GM18502 (cell line): Measurements from ENCODE around the gene FARP1.

Experiments used
- ATAC-seq: cut with Tn5 transposase; IDR thresholded peaks from one replicate; pipeline ENCODE4 v1.9.1; 2021; ENCODE audit warnings: mild to moderate bottlenecking; ENCODE audit not compliant: unreplicated experiment, poor library complexity

FARP1 gene

DNA sequence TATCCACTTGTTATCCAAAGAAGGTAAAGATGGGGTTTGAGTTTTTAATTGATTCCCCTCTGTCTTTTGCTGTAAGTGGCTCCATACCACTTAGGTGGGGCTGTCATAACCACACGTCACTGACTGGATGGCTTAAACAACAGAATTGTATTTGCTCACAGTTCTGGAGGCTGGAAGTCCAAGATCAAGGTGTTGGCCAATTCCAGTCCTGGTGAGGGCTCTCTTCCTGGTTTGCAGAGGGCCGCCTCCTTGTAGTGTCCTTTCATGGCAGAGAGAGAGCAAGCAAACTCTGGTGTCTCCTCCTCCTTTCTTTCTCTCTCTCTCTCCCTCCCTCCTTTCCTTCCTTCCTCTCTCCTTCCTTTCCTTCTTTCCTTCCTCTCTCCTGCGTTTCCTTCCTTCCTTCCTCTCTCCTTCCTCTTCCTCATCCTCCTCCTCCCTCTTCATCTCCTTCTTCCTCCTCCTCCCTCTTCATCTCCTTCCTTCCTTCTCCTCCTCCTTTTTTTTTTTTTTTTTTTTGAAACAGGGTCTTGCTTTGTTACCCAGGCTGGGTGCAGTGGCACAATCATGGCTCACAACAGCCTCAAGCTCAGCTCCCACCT, 174.8 kb downstream of the FARP1 start:
- ATAC-seq, result no peak

DNA sequence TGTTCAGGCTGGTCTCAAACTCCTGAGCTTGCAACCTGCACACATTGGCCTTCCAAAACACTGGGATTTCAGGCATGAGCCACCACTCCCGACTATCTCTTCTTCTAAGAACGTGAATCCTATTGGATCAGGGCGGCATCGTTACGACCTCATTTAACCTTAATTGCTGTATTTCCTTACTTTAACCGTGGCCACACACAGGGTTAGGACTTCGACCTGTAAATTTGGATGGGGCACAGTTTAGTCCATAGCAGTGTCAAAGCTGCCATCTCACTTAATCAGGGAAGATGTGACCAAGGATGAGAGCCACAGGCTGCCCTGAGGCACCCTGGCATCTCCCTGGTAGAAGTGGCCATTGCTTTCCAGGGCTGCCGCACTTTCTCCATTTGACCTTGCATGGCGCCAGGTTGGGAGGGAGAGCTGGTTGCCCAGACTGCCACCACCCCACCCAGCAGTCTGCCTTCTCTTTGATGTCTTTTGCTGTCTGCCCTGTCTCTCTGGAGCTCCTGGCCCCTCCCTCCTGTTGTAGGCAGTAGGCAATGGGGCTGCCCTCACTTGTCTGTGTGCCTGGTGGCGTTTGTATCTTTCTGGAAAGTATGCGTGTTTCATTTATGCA, 175.5 kb downstream of the FARP1 start:
- no peak for ATAC-seq

DNA sequence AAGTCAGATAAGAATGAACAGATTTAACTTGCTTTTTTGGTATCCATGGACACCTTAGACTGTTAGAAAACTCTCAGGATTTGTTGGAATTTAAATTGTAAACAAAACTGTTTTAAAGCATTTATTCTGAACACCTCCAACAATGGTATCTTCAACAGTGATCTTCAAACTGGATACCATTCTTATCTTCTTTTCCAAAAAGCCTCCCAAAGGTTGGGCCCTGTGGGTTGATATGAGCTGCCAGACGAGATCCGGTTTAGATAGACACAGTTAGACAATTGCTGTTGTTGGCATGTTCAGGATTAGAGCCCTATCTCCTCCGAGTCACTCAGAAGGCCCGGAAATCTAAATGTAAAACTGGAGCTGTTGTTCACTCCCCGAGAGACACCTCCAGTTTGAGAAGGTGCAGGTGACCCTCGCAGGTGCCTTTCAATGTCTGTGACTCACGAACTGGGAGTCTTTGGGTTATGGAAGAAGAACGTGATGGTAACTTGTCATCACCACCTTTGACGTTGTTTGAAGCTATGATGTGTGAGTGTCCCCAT, 177.7 kb downstream of the FARP1 start:
- no peak for ATAC-seq

DNA sequence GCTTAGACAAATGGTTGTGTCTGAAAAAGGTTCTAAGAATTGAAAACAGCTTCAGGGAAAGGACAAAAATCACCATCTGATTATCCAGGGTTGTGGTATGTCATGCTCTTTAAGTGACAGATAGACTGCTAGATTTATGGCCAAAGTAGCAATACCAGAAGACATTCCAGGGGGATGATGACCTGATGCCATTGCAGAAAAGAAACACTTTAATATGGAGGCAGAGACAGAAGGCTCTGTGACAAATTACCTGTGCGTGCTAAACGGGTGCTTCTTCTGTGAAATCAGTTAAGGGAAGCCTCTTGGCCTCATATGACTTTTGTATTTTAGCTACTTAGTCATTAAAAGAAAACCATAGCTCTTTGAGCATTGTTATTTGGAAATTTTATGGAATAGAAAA, 178.5 kb downstream of the FARP1 start:
- ATAC-seq, result no peak

DNA sequence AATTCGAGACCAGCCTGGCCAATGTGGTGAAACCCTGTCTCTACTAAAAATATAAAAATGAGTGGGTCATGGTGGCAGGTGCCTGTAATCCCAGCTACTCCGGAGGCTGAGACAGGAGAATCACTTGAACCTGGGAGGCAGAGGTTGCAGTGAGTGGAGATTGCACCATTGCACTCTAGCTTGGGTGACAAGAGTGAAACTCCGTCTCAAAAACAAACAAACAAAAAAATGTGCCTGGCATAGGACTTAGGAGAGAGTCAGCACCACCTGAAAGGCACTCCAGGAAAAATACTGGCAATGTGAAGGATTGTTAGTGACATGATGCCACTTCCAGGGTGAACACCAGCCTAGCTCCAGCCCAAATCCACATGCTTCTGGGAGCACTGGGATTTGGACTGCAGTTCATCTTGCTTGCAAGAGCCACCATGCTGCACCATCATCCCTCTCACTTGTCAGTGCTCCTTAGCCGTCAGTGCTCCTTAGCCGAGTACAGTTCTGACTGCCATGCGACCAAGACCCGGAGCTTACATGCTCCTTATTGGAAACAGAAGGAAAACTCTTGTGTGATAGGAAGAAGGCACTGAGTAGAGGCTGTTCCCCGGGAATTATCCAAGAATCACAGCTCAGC, 179.3 kb downstream of the FARP1 start:
- no peak for ATAC-seq

DNA sequence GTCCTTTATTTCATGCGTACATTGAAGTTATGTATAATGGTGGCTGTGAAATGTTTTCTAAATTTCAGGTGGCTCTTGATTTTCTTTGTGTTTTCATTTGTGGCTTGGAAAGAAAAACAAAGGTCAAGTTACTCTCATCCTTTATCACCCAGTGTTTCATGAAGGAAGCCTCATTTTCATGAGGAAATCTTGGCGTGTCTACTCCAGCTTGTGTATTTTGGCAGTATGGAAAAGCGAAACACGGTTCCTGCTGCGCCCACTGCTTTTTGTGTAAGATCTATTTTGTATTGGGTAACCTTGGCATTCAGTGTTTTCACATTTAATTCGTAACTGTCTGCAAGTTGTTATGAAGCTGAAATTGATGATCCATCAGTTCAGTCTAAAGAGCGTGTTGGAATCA, 181.2 kb downstream of the FARP1 start:
- ATAC-seq, result no peak

DNA sequence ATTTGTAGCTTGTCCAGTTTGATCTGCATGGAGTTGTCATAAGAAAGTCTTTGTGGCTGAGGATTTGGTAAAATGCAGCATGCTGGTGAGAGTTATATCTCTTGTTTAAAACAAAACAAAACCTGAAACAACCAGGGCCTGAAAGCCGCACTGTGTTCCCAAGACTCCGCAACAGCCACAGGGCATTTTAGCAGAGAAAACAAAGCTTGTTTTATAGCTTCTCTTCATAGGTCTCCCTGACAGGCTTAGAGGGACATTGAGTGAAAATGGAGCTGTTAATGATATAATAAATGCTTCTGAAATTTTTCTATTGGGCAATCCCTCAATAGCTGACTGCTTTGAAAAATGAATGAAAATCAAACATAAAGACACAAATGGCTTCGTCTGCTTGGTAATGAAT, 182.8 kb downstream of the FARP1 start:
- no peak for ATAC-seq

DNA sequence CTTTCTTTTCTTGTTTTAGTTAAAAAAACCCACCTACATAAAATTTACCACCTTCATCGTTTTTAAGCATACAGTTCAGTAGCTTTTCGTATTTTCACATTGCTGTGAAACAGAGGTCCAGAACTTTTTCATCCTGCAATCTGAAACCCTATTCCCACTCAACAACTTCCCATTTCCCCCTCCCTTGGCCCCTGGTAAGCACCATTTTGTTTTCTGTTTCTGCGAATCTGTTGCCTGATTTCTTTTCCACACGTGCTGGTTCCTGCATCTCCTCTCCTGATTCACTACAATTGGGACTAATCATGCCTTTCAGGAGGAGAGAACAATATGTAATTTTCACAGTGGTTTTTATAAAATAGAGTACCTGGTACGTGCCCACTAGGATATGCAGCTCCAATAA, 183.4 kb downstream of the FARP1 start:
- no peak for ATAC-seq

DNA sequence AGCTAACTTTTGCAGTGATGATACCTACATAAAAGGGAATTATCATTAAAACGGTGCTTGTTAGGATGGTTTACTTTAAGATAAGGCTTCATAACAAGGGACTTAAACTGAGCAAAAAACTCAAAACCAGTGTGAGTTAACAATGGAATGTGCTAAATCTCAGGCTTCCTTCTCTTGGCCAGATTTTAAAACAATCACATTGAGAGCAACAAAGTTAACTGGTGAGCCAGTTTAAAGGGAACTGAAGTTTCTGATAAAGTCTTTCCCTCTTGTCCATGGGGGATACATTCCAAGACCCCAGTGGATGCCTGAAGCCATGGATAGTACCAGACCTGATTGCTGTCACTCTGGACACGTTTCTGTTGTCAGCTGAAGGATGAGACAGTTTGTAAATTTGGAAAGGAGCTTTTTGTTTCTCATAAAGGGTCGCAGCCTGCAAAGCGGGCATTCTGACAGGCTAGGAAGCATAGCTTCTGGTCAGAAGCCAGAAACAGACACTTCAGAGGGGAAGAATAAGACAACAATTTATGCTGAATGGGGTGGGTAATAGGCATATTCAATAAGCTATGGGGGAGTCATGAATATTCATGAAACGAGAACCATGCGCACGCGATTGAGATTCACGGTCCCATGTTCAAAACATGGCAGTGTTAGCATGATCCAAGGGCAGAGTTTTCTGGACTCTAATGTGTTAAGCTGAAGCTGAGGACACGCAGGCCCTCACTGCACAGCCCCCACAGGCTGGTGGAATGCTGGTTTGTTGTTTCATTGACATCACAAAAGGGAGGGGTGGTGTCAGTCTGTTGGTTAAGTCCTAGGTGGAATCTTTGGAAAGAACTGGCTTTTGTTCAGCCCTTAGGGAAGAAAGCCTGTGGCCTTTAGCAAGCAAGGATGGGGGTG, 184.7 kb downstream of the FARP1 start:
- no peak for ATAC-seq

DNA sequence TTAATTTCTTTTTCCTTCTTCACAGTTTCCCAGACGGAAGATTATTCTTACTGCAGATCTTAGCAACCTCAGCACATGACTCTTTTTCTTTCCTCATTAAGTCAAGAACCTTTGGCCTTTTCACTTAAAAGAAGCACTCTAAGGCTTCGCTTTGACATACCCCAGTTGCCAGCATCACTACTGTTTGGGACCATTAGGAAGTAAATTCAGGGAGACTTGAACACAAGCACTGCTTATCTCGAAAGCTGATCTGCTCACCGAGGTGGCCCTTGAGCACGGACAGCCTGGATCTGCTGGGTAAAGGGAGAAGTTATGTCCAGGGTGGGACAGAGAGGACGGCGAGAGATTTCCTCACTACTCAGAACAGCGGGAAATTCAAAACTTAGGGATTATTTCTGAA, 185.6 kb downstream of the FARP1 start:
- ATAC-seq, result no peak

DNA sequence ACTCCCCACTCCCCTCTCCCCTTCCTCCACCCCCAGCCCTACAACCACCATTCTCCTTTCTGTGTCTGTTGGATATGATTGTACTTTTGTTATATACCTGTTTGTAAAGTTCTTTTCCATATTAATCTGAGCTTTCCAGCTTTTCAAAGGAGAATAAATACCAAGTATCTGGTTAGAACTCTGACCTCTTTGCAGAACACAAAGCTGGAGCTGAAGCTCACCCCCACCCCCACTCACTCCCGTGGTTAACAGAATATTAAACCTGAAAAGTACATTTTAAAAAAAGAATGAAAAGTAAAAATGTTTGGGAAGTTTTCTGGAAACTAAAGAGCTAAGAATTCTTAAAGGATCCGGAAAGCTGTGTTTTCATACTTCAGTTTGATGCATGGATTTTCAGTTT, 189.3 kb downstream of the FARP1 start:
- no peak for ATAC-seq

DNA sequence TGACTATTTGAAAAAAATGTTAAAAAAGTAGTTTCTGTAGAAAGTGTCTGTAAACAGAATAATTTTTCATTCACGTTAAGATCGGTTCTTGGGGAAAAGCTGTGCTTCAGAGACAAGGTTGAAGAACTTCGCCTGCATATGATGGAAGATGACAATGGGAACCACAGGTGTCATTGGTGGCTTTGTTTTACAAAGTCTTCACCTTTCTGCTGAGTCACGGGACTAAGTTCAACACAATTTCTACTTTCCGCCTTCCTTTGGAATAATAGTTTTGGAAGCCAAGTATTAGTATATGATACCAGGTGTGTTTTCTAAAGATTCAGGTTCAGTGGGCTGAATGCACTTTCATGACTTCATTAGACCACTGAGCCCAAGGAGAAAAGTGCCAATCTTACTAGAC, 189.8 kb downstream of the FARP1 start:
- ATAC-seq, result no peak

DNA sequence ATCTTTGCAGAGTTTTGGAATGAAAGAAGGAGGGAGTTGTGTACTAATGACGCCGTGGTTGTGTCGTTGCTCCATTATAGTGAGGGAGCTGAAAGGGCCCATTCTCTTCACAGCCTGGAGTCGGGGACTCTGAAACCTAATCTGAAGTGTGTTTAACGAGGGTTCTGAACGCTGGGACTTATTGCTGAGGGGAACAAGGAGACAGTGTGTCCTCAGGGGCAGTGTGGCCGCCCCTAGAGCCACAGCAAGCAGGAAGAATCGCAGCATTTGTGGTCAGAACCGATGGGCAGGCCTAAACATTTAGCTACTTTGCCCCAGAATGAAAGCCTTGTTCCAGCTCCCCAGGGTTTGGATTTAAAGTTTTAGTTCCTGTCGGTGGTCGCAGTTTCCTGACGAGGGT, 190.6 kb downstream of the FARP1 start:
- ATAC-seq, result no peak

DNA sequence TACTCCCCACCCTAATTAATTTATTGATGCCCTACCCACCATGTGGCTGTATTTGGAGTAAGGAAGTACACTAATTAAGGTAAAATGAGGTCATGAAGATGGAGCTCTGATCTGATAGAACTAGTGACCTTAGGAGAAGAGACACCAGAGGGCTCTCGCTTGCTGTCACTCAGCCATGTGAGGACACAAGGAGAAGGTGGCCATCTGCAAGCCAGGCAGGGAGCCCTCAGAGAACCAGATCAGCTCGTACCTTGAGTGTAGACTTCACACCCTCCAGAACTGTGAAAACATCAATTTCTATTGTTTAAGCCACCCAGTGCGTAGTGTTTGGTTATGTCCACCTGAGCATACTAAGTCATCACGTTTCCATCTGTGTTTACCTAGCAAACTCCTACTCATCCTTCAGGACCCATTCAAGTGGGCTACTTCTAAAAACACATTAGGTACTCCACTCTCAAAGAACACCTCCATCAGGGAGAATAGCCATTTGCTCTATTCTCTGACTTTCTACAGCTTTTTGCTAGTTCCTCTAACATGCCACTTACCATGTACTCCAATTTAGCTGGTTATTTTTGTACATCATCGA, 191.8 kb downstream of the FARP1 start:
- no peak for ATAC-seq

DNA sequence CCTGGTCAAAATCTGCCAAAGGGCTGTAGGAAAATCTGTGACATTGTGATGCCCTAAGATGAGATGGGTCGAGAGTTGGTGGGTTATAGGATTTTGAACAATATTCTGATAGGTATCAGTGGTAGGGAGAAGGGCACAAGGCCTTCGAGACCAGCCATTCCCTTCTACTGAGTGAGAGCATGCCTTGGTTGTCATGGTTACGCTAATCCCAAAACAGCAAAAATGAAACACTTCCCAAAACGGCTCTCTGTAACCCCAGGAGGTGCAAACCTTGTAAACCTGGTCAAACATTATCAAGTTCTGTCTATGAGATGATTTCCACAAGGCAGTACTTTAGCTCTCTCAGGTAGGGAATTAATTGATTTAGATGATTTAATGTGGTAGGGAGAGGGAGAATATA, 192.8 kb downstream of the FARP1 start:
- ATAC-seq, result no peak

DNA sequence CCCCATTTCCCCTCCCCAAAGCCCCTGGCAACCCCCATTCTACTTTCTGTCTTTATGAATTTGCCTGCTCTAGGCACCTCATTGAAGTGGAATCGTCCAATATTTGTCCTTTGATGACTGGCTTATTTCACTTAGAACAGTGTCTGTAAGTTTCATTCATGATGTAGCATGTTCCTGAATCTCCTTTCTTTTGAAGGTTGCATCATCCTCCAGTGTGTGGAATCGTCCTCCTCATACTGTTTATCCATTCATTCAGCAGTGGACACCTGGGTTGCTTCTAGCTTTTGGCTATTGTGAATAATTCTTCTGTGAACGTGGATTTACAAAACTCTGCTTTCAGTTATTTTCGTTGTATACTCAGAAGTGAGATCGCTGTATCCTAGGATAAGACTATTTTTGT, 195.4 kb downstream of the FARP1 start:
- ATAC-seq, result no peak

DNA sequence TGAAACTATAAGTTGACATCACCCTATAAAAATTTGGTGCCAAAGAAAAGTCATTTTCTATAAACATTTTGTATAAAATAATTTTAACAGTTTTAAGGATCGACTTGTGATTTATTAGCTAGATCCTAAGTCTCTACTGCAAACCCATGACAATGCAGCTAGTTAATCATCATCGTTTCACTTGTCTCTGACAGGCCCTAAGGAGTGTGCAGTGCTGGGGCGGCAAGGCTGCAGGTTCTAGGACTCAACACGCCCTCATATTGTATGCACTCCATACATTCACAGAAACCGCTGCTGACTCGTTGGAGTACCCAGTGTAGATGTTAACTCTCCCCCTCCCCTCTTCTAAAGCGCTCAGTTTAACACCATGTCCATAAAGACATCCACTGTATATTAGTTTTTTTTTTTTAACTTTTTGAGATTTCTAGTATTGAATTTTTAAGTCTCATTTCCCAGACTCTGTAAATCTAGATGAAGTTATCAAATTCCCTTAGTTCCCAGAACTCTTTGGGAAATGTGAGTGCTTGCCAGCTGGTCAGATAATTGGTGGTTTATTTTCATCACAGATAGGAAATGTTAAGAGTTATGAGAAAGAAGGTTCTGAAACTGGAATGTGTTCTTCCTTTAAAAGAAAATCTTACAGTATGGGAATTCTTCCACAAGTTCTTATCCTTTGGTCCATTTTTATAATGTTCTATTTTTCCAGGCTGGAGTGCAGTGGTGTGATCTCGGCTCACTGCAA, 197.0 kb downstream of the FARP1 start:
- ATAC-seq, result no peak

DNA sequence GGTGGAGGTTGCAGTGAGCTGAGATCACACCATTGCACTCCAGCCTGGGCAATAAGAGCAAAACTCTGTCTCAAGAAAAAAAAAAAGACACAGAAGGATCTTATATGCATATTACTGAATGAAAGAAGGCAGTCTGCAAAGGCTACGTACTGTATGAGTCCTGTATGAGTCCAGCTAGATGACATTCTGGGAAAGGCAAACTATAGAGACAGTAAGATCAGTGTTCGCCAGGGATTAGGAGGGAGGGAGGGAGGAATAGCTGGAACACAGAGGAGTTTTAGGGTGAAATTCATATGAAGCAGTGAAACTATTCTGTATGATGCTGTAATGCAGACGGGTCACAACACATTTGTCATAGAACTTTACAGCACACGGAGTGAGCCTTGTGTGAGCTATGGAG, 200.1 kb downstream of the FARP1 start:
- ATAC-seq, result no peak

DNA sequence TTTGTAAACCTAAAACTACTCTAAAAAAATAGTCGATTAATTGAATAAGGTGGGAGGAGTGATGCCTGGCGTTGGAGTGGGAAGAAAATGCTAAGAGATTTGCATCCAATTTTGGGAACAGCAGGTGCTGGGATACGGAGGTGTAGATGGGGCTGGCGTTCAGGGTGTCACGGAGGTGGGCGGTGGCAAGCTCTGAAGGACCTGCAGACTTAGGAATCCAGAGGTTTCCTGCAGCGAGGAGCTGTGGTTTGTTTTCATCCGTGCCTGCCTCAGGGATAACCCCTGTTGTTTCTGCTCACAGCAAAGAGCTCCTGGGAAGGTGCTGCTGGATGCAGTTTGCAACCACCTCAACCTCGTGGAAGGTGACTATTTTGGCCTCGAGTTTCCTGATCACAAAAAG, 200.6 kb downstream of the FARP1 start:
- no peak for ATAC-seq

DNA sequence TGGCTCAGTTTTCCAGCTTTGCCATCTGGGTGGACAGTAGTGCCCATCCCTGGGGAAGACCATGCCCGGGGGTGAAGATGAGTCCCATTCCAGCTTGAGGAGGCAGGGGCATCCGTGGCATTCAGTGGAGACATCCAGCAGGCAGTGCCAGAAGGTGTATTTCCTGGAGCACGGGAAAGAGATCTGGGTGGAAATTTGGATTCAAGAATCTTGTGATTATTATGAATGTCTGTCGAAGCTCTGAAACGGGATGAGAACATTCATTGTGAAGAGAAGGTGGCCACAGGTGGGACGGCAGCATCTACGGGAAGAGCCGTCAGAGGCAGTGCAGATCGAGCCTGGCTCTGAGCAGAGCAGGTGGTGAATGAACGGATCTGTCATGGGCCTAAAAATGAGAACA, 201.5 kb downstream of the FARP1 start:
- no peak for ATAC-seq
